ENCODE data around the gene HPN. TPM values are rescaled to one million over a fixed set of nuclear protein-coding genes. Genes with fewer than 3 reads are reported as not detected.
A peak's percentile ranks its signal among the peaks of the same experiment; 100 is the strongest.
"Not testable (repeated sequence)": the region's sequence is repeated elsewhere in the genome, so short reads cannot be mapped to it uniquely, and the experiment has no call there.

The HPN gene
- total and polyA plus RNA-seq, 10 of the 15 experiments (the other 5 are each of a cell fraction or from before 2014, with no cell fraction given) = 0.21 to 0.35 TPM; not detected in 8

DNA sequence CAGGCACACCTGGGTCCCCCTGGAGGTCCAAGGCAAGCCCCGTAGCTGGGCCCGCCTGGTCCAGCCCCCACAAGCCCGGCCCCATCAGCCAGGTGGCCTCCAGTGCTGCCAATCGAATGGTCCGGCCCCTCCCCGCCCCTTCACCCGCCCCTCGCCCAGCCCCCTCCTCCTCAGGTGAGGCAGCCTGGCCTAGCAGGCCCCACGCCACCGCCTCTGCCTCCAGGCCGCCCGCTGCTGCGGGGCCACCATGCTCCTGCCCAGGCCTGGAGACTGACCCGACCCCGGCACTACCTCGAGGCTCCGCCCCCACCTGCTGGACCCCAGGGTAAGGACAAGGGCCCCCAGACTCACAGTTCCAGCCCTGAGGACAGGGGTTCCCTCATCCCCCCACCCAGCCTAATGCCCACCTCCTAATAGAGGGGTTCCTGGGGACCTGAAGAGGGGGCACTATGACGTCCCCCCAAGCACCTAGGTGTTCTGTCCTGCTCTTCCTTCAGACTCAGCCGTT lies at the start of gene HPN (continued):
- no peak for TF ChIP-seq NFYA (IDR thresholded peaks at IDR 0.05; ENCODE audit: borderline replicate concordance, low read depth, low read length)

- H3K27ac ChIP-seq (ENCODE audit: control insufficient read depth, insufficient read depth); BruUV-seq (replicated peaks); in situ Hi-C loops (cut with MboI); H3K9ac ChIP-seq (ENCODE audit: control insufficient read depth, insufficient read depth, low read length); H3K4me2 ChIP-seq (ENCODE audit: control insufficient read depth, insufficient read depth); H3K9me3 ChIP-seq (replicated peaks; ENCODE audit: control insufficient read depth, insufficient read depth, low read length); intact Hi-C loops (cut with micrococcal nuclease; ENCODE audit: unreplicated experiment); DNase-seq (ENCODE audit: low read depth, low spot score); RAD21 ChIA-PET (ENCODE audit: unreplicated experiment); POLR2A ChIA-PET; SMC1A ChIA-PET (ENCODE audit: uncharacterized antibody, unreplicated experiment); H3K36me3 ChIP-seq (ENCODE audit: control insufficient read depth in 2 of 2, insufficient read depth in 2 of 2, low read length in 1 of 2); H3K4me3 ChIP-seq; H3K27me3 ChIP-seq (replicated peaks in 1 of 2; ENCODE audit: control insufficient read depth in 2 of 2, insufficient read depth in 2 of 2, low read length in 1 of 2); H3K79me2 ChIP-seq (ENCODE audit: control insufficient read depth, insufficient read depth, low read length); ATAC-seq; FAIRE-seq; H4K20me1 ChIP-seq (ENCODE audit: control insufficient read depth, insufficient read depth); H3K4me1 ChIP-seq (ENCODE audit: control insufficient read depth, insufficient read depth, low read length); H2AFZ ChIP-seq (ENCODE audit: control insufficient read depth, low read depth, low read length): not testable (repeated sequence)
- CTCF ChIA-PET = interaction anchor here (1.5 to 4.6 kb wide), 2 partner anchors 20 to 52 kb away, joined by 4 to 26 read pairs; no protein-coding TSS in a partner anchor
- WGBS (ENCODE audit: insufficient coverage, insufficient replicate concordance, low lambda C conversion rate, missing lambda C conversion rate) = 69% methylated on average over 7 of the region's 7 CpGs
Measured at GRCh38 chr19:34992582-34992981, 48.9 kb upstream of the HPN start.

DNA sequence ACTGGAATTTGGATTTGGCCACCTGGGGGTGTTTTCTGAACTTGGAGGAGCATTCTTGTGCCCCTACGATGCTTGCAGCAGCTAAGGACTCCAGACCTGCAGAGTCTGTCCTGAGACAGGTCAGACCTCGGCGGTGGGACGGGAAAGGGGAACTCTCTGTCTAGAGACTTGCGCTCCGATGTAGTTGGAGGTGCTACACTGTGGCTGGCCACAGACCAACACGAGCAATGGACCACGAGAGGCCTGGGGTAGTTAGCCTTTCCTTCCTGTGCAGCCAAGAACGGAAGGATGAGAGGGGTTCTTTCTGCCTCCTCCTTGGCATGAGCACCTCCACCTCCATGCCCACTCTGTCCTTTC lies 47.3 kb upstream of the HPN start:
- in situ Hi-C loops (cut with MboI) = no loop called here
- Histone ChIP-seq H3K4me1 (ENCODE audit: control insufficient read depth, insufficient read depth, low read length) (peaks cover 24% of the 10 kb centered on the region), H3K9me3 (replicated peaks; ENCODE audit: control insufficient read depth, insufficient read depth, low read length) (no peaks in the 10 kb centered on the region; the same call in 2 of the 3 replicates), H3K4me3 (no peak overlapping the region), H2AFZ (ENCODE audit: control insufficient read depth, low read depth, low read length) (peak overlapping the region; percentile 10; the same call in 1 of the 2 replicates), H4K20me1 (ENCODE audit: control insufficient read depth, insufficient read depth) (no peaks in the 10 kb centered on the region), H3K9ac (ENCODE audit: control insufficient read depth, insufficient read depth, low read length) (no peak overlapping the region), H3K4me2 (ENCODE audit: control insufficient read depth, insufficient read depth) (no peak overlapping the region), H3K27ac (ENCODE audit: control insufficient read depth, insufficient read depth) (no peak overlapping the region), H3K36me3 (ENCODE audit: control insufficient read depth in 2 of 2, insufficient read depth in 2 of 2, low read length in 1 of 2) (no peaks in the 10 kb centered on the region), H3K27me3 (replicated peaks in 1 of 2; ENCODE audit: control insufficient read depth in 2 of 2, insufficient read depth in 2 of 2, low read length in 1 of 2) (no peaks in the 10 kb centered on the region), H3K79me2 (ENCODE audit: control insufficient read depth, insufficient read depth, low read length) (no peaks in the 10 kb centered on the region)
- ChIA-PET POLR2A (no interaction called here), SMC1A (ENCODE audit: uncharacterized antibody, unreplicated experiment) (interaction anchor here (0.6 kb wide), 1 partner anchor 9 kb away, joined by 3 read pairs; no protein-coding TSS in a partner anchor), CTCF (interaction anchor here (0.6 kb wide), 1 partner anchor 779 kb away, joined by 3 read pairs; no protein-coding TSS in a partner anchor), RAD21 (ENCODE audit: unreplicated experiment) (no interaction called here)
- 65% methylated on average over 9 of the region's 9 CpGs for WGBS (ENCODE audit: insufficient coverage, insufficient replicate concordance, low lambda C conversion rate, missing lambda C conversion rate)
- no peak for ATAC-seq
- no peak for DNase-seq (ENCODE audit: low read depth, low spot score)
- TF ChIP-seq, protein P1, sequence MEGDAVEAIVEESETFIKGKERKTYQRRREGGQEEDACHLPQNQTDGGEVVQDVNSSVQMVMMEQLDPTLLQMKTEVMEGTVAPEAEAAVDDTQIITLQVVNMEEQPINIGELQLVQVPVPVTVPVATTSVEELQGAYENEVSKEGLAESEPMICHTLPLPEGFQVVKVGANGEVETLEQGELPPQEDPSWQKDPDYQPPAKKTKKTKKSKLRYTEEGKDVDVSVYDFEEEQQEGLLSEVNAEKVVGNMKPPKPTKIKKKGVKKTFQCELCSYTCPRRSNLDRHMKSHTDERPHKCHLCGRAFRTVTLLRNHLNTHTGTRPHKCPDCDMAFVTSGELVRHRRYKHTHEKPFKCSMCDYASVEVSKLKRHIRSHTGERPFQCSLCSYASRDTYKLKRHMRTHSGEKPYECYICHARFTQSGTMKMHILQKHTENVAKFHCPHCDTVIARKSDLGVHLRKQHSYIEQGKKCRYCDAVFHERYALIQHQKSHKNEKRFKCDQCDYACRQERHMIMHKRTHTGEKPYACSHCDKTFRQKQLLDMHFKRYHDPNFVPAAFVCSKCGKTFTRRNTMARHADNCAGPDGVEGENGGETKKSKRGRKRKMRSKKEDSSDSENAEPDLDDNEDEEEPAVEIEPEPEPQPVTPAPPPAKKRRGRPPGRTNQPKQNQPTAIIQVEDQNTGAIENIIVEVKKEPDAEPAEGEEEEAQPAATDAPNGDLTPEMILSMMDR (IDR thresholded peaks at IDR 0.05 in 2 of 3, conservative IDR thresholded peaks at IDR 0.05 in 1 of 3; ENCODE audit: control insufficient read depth in 2 of 3, extremely low read depth in 1 of 3, insufficient read depth in 1 of 3, low read depth in 3 of 3, low read length in 3 of 3) = no peak
- TF ChIP-seq MEF2B (IDR thresholded peaks at IDR 0.05; ENCODE audit: partially characterized antibody, poor library complexity, severe bottlenecking) (no peak), MTA3 (IDR thresholded peaks at IDR 0.05; ENCODE audit: borderline replicate concordance, low read length) (no peak), CEBPB (IDR thresholded peaks at IDR 0.05; ENCODE audit: borderline replicate concordance in 1 of 2, low read depth in 2 of 2, low read length in 2 of 2) (no peak), ZNF207 (IDR thresholded peaks at IDR 0.05; ENCODE audit: borderline replicate concordance) (no peak), BACH1 (IDR thresholded peaks at IDR 0.05; ENCODE audit: borderline replicate concordance) (no peak)
- TF ChIP-seq, protein P2, sequence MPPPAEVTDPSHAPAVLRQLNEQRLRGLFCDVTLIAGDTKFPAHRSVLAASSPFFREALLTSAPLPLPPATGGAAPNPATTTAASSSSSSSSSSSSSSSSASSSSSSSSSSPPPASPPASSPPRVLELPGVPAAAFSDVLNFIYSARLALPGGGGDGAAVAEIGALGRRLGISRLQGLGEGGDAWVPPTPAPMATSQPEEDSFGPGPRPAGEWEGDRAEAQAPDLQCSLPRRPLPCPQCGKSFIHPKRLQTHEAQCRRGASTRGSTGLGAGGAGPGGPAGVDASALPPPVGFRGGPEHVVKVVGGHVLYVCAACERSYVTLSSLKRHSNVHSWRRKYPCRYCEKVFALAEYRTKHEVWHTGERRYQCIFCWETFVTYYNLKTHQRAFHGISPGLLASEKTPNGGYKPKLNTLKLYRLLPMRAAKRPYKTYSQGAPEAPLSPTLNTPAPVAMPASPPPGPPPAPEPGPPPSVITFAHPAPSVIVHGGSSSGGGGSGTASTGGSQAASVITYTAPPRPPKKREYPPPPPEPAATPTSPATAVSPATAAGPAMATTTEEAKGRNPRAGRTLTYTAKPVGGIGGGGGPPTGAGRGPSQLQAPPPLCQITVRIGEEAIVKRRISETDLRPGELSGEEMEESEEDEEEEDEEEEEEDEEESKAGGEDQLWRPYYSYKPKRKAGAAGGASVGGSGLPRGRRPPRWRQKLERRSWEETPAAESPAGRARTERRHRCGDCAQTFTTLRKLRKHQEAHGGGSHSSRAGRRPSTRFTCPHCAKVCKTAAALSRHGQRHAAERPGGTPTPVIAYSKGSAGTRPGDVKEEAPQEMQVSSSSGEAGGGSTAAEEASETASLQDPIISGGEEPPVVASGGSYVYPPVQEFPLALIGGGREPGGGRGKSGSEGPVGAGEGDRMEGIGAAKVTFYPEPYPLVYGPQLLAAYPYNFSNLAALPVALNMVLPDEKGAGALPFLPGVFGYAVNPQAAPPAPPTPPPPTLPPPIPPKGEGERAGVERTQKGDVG (CRISPR knock-in tag; IDR thresholded peaks at IDR 0.05) = no peak
- intact Hi-C loops (cut with micrococcal nuclease; ENCODE audit: unreplicated experiment) = no loop called here
- no peak for FAIRE-seq
- BruUV-seq (replicated peaks) = no TSS peak
